ENCODE data around the gene PDE4A. TPM values are rescaled to one million over a fixed set of nuclear protein-coding genes. Genes with fewer than 3 reads are reported as not detected.

Gene PDE4A
- total and polyA plus RNA-seq, 10 of the 15 experiments (the other 5 are each of a cell fraction or from before 2014, with no cell fraction given), result 0.24 to 13.3 (median 4.9) TPM

GRCh38 chr19:10467104-10467706 is 46.9 kb downstream of the PDE4A start:
- in situ Hi-C loops (cut with MboI), result no loop called here
- TF ChIP-seq RFX5 (IDR thresholded peaks at IDR 0.05; ENCODE audit: low read depth, low read length), result no peak
- TF ChIP-seq SMARCA5 (IDR thresholded peaks at IDR 0.05), result no peak
- TF ChIP-seq, protein P1, sequence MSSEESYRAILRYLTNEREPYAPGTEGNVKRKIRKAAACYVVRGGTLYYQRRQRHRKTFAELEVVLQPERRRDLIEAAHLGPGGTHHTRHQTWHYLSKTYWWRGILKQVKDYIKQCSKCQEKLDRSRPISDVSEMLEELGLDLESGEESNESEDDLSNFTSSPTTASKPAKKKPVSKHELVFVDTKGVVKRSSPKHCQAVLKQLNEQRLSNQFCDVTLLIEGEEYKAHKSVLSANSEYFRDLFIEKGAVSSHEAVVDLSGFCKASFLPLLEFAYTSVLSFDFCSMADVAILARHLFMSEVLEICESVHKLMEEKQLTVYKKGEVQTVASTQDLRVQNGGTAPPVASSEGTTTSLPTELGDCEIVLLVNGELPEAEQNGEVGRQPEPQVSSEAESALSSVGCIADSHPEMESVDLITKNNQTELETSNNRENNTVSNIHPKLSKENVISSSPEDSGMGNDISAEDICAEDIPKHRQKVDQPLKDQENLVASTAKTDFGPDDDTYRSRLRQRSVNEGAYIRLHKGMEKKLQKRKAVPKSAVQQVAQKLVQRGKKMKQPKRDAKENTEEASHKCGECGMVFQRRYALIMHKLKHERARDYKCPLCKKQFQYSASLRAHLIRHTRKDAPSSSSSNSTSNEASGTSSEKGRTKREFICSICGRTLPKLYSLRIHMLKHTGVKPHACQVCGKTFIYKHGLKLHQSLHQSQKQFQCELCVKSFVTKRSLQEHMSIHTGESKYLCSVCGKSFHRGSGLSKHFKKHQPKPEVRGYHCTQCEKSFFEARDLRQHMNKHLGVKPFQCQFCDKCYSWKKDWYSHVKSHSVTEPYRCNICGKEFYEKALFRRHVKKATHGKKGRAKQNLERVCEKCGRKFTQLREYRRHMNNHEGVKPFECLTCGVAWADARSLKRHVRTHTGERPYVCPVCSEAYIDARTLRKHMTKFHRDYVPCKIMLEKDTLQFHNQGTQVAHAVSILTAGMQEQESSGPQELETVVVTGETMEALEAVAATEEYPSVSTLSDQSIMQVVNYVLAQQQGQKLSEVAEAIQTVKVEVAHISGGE (CRISPR knock-in tag; IDR thresholded peaks at IDR 0.05), result no peak
- TF ChIP-seq NFIC (IDR thresholded peaks at IDR 0.05; ENCODE audit: low read depth, low read length), result no peak
- TF ChIP-seq IKZF1 (conservative IDR thresholded peaks at IDR 0.05), result no peak
- no peak for TF ChIP-seq CUX1 (IDR thresholded peaks at IDR 0.05; ENCODE audit: insufficient replicate concordance, low read depth, low read length)
- TF ChIP-seq CHD1 (IDR thresholded peaks at IDR 0.05; ENCODE audit: low read depth, low read length), result no peak
- TF ChIP-seq HCFC1 (IDR thresholded peaks at IDR 0.05; ENCODE audit: low read length), result no peak
- TF ChIP-seq ATF2 (IDR thresholded peaks at IDR 0.05; ENCODE audit: low read length), result no peak
- no peak for TF ChIP-seq HDAC2 (IDR thresholded peaks at IDR 0.05)
- TF ChIP-seq CHD2 (IDR thresholded peaks at IDR 0.05; ENCODE audit: borderline replicate concordance, low read depth, low read length), result no peak
- TF ChIP-seq, protein P2, sequence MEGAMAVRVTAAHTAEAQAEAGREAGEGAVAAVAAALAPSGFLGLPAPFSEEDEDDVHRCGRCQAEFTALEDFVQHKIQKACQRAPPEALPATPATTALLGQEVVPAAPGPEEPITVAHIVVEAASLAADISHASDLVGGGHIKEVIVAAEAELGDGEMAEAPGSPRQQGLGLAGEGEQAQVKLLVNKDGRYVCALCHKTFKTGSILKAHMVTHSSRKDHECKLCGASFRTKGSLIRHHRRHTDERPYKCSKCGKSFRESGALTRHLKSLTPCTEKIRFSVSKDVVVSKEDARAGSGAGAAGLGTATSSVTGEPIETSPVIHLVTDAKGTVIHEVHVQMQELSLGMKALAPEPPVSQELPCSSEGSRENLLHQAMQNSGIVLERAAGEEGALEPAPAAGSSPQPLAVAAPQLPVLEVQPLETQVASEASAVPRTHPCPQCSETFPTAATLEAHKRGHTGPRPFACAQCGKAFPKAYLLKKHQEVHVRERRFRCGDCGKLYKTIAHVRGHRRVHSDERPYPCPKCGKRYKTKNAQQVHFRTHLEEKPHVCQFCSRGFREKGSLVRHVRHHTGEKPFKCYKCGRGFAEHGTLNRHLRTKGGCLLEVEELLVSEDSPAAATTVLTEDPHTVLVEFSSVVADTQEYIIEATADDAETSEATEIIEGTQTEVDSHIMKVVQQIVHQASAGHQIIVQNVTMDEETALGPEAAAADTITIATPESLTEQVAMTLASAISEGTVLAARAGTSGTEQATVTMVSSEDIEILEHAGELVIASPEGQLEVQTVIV (IDR thresholded peaks at IDR 0.05; ENCODE audit: borderline replicate concordance, partially characterized antibody), result no peak

More at GRCh38 chr19:10467104-10467706, 46.9 kb downstream of the PDE4A start:
- RAD21 ChIA-PET (ENCODE audit: unreplicated experiment), result no interaction called here
- Histone ChIP-seq H3K9ac (ENCODE audit: control insufficient read depth, insufficient read depth, low read length) (no peak overlapping the region), H3K4me2 (ENCODE audit: control insufficient read depth, insufficient read depth) (no peak overlapping the region), H2AFZ (ENCODE audit: control insufficient read depth, low read depth, low read length) (no peak overlapping the region), H3K4me3 (no peak overlapping the region), H3K9me3 (replicated peaks; ENCODE audit: control insufficient read depth, insufficient read depth, low read length) (no peaks in the 10 kb centered on the region), H3K27ac (ENCODE audit: control insufficient read depth, insufficient read depth) (no peak overlapping the region), H3K36me3 (ENCODE audit: control insufficient read depth in 2 of 2, insufficient read depth in 2 of 2, low read length in 1 of 2) (peaks cover 2 to 4% of the 10 kb centered on the region in 2 experiments; a peak in 1 of 4 replicates), H3K79me2 (ENCODE audit: control insufficient read depth, insufficient read depth, low read length) (no peaks in the 10 kb centered on the region), H4K20me1 (ENCODE audit: control insufficient read depth, insufficient read depth) (no peaks in the 10 kb centered on the region), H3K27me3 (replicated peaks in 1 of 2; ENCODE audit: control insufficient read depth in 2 of 2, insufficient read depth in 2 of 2, low read length in 1 of 2) (no peaks in the 10 kb centered on the region), H3K4me1 (ENCODE audit: control insufficient read depth, insufficient read depth, low read length) (no peaks in the 10 kb centered on the region)
- 59% methylated on average over 19 of the region's 20 CpGs for WGBS (ENCODE audit: insufficient coverage, insufficient replicate concordance, low lambda C conversion rate, missing lambda C conversion rate)
- POLR2A ChIA-PET, result no interaction called here
- CTCF ChIA-PET, result interaction anchor here (0.6 to 1.0 kb wide), 2 partner anchors 16 to 81 kb away, joined by 3 read pairs; no protein-coding TSS in a partner anchor
- DNase-seq (ENCODE audit: low read depth, low spot score), result no peak
- no peak for ATAC-seq
- SMC1A ChIA-PET (ENCODE audit: uncharacterized antibody, unreplicated experiment), result interaction anchor here (1.2 kb wide), 1 partner anchor 9 kb away, joined by 3 read pairs; no protein-coding TSS in a partner anchor
- intact Hi-C loops (cut with micrococcal nuclease; ENCODE audit: unreplicated experiment), result no loop called here
- no peak for FAIRE-seq
- no TSS peak for BruUV-seq (replicated peaks)

All from GM12878 (cell line).